HepG2 (cell line): Measurements from ENCODE around the gene MAJIN. TPM values are rescaled to one million over a fixed set of nuclear protein-coding genes. Genes with fewer than 3 reads are reported as not detected.

Experiments
- CBX1 ChIP-seq: IDR thresholded peaks from one replicate; pipeline ENCODE4 v1.6.1; 2016; ENCODE audit warnings: antibody characterized with exemption, low read depth
- HES4 ChIP-seq: sonication (generic); formaldehyde crosslinking; IDR thresholded peaks from 2 replicates; pipeline ENCODE4 v1.9.0; 2021; ENCODE audit warnings: mild to moderate bottlenecking, missing genetic modification reagents, borderline replicate concordance
- KDM5B ChIP-seq: sonication (generic); formaldehyde crosslinking; IDR thresholded peaks from 2 replicates; pipeline ENCODE4 v1.4.0; 2020; ENCODE audit warnings: missing genetic modification reagents, mild to moderate bottlenecking, borderline replicate concordance
- MATR3 ChIP-seq: sonication (generic); formaldehyde crosslinking; IDR thresholded peaks from 2 replicates; pipeline ENCODE4 v1.4.0; 2020; ENCODE audit warnings: missing genetic modification reagents
- NONO ChIP-seq, 2 experiments: fragments of 450-650 bp in 1 of 2; sonication (generic) in 1 of 2; formaldehyde crosslinking in 1 of 2; IDR thresholded peaks in 1 of 2; conservative IDR thresholded peaks in 1 of 2; 2 replicates each; pipeline versions ENCODE4 v1.6.1 to v1.8.0; 2017 to 2022; ENCODE audit warnings: mild to moderate bottlenecking in 1 of 2, missing genetic modification reagents in 1 of 2, moderate library complexity in 1 of 2
- NR3C1 ChIP-seq: sonication (generic); formaldehyde crosslinking; IDR thresholded peaks from 2 replicates; pipeline ENCODE4 v1.4.0; 2020; ENCODE audit warnings: missing genetic modification reagents
- TBX2 ChIP-seq: sonication (generic); formaldehyde crosslinking; IDR thresholded peaks from 2 replicates; pipeline ENCODE4 v1.5.0; 2020; ENCODE audit warnings: missing genetic modification reagents, mild to moderate bottlenecking, borderline replicate concordance
- ZFX ChIP-seq: sonication (generic); formaldehyde crosslinking; IDR thresholded peaks from 2 replicates; pipeline ENCODE4 v1.4.0; 2020; ENCODE audit warnings: mild to moderate bottlenecking, low read depth, missing genetic modification reagents, moderate library complexity
- ZMYM3 ChIP-seq: sonication (generic); formaldehyde crosslinking; IDR thresholded peaks from 2 replicates; pipeline ENCODE4 v1.5.1; 2020; ENCODE audit warnings: mild to moderate bottlenecking, missing genetic modification reagents
- ZNF431 ChIP-seq: sonication (generic); formaldehyde crosslinking; IDR thresholded peaks from 2 replicates; pipeline ENCODE4 v1.9.0; 2022; ENCODE audit warnings: missing genetic modification reagents, low read depth, mild to moderate bottlenecking, borderline replicate concordance
- ZNF564 ChIP-seq: sonication (generic); formaldehyde crosslinking; IDR thresholded peaks from 2 replicates; pipeline ENCODE4 v1.8.1; 2023; ENCODE audit warnings: mild to moderate bottlenecking, missing genetic modification reagents
- ZNF577 ChIP-seq: sonication (generic); formaldehyde crosslinking; IDR thresholded peaks from 2 replicates; pipeline ENCODE4 v1.4.0; 2020; ENCODE audit warnings: mild to moderate bottlenecking, low read depth, missing genetic modification reagents, borderline replicate concordance
- ZNF891 ChIP-seq: sonication (generic); formaldehyde crosslinking; IDR thresholded peaks from 2 replicates; pipeline ENCODE4 v1.5.0; 2020; ENCODE audit warnings: mild to moderate bottlenecking, missing genetic modification reagents
- polyA plus RNA-seq, 8 experiments: library from polyadenylated mRNA; depleted of rRNA in 3 of 8; stranded (reverse) in 7 of 8; unstranded in 1 of 8; fragments of >200 nt; fragmentation: Illumina TruSeq in 4 of 8; extraction: Trizol in 4 of 8; gene quantifications; 2 replicates each; pipeline versions ENCODE4 v1.2.1 to v1.2.3, GENCODE V29; 2011 to 2016; ENCODE audit warnings: low read depth in 4 of 8, missing spikeins in 1 of 8, mixed read lengths in 1 of 8; ENCODE audit not compliant: insufficient read depth in 1 of 8
- total RNA-seq, 5 experiments: library from RNA; depleted of rRNA; stranded (reverse); fragments of >200 nt; fragmentation: Illumina TruSeq; extraction: Trizol; gene quantifications; 2 replicates each; pipeline ENCODE4 v1.2.3, GENCODE V29; 2016; ENCODE audit warnings: low read depth in 1 of 5
- TF ChIP-seq, protein P1 (sequence below): sonication (generic); formaldehyde crosslinking; IDR thresholded peaks from 2 replicates; pipeline ENCODE4 v1.4.0; 2020; ENCODE audit warnings: mild to moderate bottlenecking, missing genetic modification reagents
- TF ChIP-seq, protein P2 (sequence below): sonication (generic); formaldehyde crosslinking; IDR thresholded peaks from 2 replicates; pipeline ENCODE4 v1.4.0; 2020; ENCODE audit warnings: missing genetic modification reagents
- TF ChIP-seq, protein P3 (sequence below): sonication (generic); formaldehyde crosslinking; IDR thresholded peaks from 2 replicates; pipeline ENCODE4 v1.4.0; 2020; ENCODE audit warnings: missing genetic modification reagents
- TF ChIP-seq, protein P4 (sequence below): sonication (generic); formaldehyde crosslinking; IDR thresholded peaks from 2 replicates; pipeline ENCODE4 v1.4.0; 2020; ENCODE audit warnings: mild to moderate bottlenecking, missing genetic modification reagents, borderline replicate concordance
- TF ChIP-seq, protein P5 (sequence below): IDR thresholded peaks from 2 replicates; pipeline ENCODE4 v1.6.1; 2016; ENCODE audit warnings: missing genetic modification reagents, missing compliant biosample characterization

The MAJIN gene
- total and polyA plus RNA-seq, 2 of the 13 experiments (the other 11 are each of a cell fraction or from before 2014, with no cell fraction given): not detected

DNA sequence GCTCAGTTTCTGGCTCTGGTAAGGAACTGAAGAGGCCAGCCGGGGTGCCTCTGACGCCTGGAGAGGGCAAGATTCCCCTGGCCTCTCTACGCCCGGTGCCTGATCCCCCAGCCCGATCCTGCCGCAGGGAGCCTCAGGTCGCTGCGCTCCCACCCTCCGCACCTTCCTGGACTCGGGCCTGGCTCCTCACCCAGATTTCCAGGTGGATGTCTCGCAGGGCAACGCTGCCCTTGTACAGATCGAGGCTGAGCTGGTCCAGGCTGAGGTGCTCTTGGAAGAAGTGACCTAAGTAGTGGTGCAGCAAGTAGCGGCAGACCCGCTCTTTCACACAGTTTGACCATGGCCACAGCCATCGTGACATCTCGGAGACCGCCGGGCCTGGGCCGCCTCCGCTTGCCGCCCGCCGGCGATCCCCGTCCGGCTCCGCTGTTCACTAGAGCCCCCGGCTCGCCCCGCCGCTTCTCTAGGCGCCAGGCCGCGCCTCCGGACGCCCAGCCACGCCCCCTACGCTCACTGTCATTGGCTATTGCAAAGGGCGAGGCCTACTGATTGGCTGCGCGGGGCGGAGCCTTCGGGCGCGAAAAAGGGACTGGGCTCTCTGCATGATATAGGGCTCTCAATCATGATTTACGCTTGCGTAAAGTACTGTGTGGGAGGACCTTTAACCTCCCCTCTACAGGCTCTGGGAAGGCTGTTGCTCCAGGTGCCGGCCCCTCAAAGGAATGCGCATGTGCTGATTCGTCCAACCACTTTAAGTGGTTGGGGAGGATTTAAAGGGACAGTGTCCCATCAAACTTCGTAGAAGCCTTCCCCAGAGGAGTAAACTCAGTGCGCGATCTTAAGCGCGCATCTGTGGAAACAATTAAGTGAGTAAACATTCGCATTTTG is 54.9 kb downstream of the MAJIN start, which contains the start of gene ATG2A (continued):
- TF ChIP-seq, protein P1, sequence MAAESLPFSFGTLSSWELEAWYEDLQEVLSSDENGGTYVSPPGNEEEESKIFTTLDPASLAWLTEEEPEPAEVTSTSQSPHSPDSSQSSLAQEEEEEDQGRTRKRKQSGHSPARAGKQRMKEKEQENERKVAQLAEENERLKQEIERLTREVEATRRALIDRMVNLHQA (CRISPR knock-in tag): no peak
- TF ChIP-seq TBX2 (CRISPR knock-in tag) (peak; percentile 73), NONO (IDR thresholded peaks at IDR 0.05) (no peak), NONO (CRISPR knock-in tag; conservative IDR thresholded peaks at IDR 0.05) (peak; percentile 60), ZNF891 (peak; percentile 34; the same call in 1 of the 2 replicates), MATR3 (no peak), ZMYM3 (CRISPR knock-in tag) (no peak), KDM5B (CRISPR knock-in tag) (peak; percentile 64; the same call in 1 of the 2 replicates), ZFX (CRISPR knock-in tag) (peak; percentile 100), NR3C1 (CRISPR knock-in tag) (no peak), ZNF431 (CRISPR knock-in tag) (no peak), HES4 (CRISPR knock-in tag) (peak; percentile 62; the same call in 1 of the 2 replicates), ZNF564 (no peak), ZNF577 (CRISPR knock-in tag) (no peak), CBX1 (no peak)
- TF ChIP-seq, protein P2, sequence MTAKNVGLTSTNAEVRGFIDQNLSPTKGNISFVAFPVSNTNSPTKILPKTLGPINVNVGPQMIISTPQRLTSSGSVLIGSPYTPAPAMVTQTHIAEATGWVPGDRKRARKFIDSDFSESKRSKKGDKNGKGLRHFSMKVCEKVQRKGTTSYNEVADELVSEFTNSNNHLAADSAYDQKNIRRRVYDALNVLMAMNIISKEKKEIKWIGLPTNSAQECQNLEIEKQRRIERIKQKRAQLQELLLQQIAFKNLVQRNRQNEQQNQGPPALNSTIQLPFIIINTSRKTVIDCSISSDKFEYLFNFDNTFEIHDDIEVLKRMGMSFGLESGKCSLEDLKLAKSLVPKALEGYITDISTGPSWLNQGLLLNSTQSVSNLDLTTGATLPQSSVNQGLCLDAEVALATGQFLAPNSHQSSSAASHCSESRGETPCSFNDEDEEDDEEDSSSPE (CRISPR knock-in tag): peak; percentile 86
- TF ChIP-seq, protein P3, sequence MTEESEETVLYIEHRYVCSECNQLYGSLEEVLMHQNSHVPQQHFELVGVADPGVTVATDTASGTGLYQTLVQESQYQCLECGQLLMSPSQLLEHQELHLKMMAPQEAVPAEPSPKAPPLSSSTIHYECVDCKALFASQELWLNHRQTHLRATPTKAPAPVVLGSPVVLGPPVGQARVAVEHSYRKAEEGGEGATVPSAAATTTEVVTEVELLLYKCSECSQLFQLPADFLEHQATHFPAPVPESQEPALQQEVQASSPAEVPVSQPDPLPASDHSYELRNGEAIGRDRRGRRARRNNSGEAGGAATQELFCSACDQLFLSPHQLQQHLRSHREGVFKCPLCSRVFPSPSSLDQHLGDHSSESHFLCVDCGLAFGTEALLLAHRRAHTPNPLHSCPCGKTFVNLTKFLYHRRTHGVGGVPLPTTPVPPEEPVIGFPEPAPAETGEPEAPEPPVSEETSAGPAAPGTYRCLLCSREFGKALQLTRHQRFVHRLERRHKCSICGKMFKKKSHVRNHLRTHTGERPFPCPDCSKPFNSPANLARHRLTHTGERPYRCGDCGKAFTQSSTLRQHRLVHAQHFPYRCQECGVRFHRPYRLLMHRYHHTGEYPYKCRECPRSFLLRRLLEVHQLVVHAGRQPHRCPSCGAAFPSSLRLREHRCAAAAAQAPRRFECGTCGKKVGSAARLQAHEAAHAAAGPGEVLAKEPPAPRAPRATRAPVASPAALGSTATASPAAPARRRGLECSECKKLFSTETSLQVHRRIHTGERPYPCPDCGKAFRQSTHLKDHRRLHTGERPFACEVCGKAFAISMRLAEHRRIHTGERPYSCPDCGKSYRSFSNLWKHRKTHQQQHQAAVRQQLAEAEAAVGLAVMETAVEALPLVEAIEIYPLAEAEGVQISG (CRISPR knock-in tag): peak; percentile 56; the same call in 1 of the 2 replicates
- TF ChIP-seq, protein P4, sequence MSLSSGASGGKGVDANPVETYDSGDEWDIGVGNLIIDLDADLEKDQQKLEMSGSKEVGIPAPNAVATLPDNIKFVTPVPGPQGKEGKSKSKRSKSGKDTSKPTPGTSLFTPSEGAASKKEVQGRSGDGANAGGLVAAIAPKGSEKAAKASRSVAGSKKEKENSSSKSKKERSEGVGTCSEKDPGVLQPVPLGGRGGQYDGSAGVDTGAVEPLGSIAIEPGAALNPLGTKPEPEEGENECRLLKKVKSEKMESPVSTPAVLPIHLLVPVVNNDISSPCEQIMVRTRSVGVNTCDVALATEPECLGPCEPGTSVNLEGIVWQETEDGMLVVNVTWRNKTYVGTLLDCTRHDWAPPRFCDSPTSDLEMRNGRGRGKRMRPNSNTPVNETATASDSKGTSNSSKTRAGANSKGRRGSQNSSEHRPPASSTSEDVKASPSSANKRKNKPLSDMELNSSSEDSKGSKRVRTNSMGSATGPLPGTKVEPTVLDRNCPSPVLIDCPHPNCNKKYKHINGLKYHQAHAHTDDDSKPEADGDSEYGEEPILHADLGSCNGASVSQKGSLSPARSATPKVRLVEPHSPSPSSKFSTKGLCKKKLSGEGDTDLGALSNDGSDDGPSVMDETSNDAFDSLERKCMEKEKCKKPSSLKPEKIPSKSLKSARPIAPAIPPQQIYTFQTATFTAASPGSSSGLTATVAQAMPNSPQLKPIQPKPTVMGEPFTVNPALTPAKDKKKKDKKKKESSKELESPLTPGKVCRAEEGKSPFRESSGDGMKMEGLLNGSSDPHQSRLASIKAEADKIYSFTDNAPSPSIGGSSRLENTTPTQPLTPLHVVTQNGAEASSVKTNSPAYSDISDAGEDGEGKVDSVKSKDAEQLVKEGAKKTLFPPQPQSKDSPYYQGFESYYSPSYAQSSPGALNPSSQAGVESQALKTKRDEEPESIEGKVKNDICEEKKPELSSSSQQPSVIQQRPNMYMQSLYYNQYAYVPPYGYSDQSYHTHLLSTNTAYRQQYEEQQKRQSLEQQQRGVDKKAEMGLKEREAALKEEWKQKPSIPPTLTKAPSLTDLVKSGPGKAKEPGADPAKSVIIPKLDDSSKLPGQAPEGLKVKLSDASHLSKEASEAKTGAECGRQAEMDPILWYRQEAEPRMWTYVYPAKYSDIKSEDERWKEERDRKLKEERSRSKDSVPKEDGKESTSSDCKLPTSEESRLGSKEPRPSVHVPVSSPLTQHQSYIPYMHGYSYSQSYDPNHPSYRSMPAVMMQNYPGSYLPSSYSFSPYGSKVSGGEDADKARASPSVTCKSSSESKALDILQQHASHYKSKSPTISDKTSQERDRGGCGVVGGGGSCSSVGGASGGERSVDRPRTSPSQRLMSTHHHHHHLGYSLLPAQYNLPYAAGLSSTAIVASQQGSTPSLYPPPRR (CRISPR knock-in tag): no peak
- TF ChIP-seq, protein P5, sequence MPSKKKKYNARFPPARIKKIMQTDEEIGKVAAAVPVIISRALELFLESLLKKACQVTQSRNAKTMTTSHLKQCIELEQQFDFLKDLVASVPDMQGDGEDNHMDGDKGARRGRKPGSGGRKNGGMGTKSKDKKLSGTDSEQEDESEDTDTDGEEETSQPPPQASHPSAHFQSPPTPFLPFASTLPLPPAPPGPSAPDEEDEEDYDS: peak; percentile 89
